H1 (cell line): ENCODE measurements around the gene LRRC55. TPM values are rescaled to one million over a fixed set of nuclear protein-coding genes. Genes with fewer than 3 reads are reported as not detected.

ENCODE experiments used
- CEBPB ChIP-seq: IDR thresholded peaks from 2 replicates; pipeline ENCODE4 v1.6.1; 2012; ENCODE audit warnings: low read depth, low read length
- CHD7 ChIP-seq: fragments of 300-600 bp; sonication (generic); IDR thresholded peaks from 2 replicates; pipeline ENCODE4 v1.7.1; 2012; ENCODE audit warnings: low read length, moderate library complexity, mild to moderate bottlenecking, inconsistent platforms; ENCODE audit not compliant: insufficient replicate concordance
- RNF2 ChIP-seq: fragments of 200-900, 300-1000 bp; sonication (generic); IDR thresholded peaks from 2 replicates; pipeline ENCODE4 v1.7.1; 2016; ENCODE audit warnings: borderline replicate concordance, low read depth, mild to moderate bottlenecking, antibody characterized with exemption, low read length; ENCODE audit not compliant: poor library complexity, severe bottlenecking; ENCODE audit errors: missing control alignments
- SAP30 ChIP-seq: fragments of 300-600 bp; sonication (generic); IDR thresholded peaks from 2 replicates; pipeline ENCODE4 v1.7.1; 2012; ENCODE audit warnings: low read length, moderate library complexity, mild to moderate bottlenecking, inconsistent platforms; ENCODE audit not compliant: insufficient read depth, insufficient replicate concordance
- SP4 ChIP-seq: IDR thresholded peaks from 2 replicates; pipeline ENCODE4 v1.6.1; 2012; ENCODE audit warnings: low read length, inconsistent platforms
- polyA plus RNA-seq, 7 experiments: library from polyadenylated mRNA; depleted of rRNA in 3 of 7; stranded (reverse) in 5 of 7; unstranded in 2 of 7; fragments of >200 nt in 5 of 7; fragments of 200-250 nt in 2 of 7; gene quantifications; 1 replicate in 5 of 7; 2 replicates in 1 of 7; 4 replicates in 1 of 7; pipeline versions ENCODE4 v1.2.1 to v1.2.3, GENCODE V29; 2011 to 2013; ENCODE audit warnings: missing spikeins in 2 of 7, mixed read lengths in 2 of 7
- total RNA-seq: library from RNA; stranded (reverse); fragmentation: NEBNext Ultra II Directional; extraction: Animal tissue kit (Norgen Biotek cat#: 25700); gene quantifications from 2 replicates; pipeline ENCODE4 v1.2.1, GENCODE V29; 2021

LRRC55 gene
- total and polyA plus RNA-seq, 2 of the 8 experiments (the other 6 are each of a cell fraction or from before 2014, with no cell fraction given), result 0.62 to 1.1 TPM

DNA sequence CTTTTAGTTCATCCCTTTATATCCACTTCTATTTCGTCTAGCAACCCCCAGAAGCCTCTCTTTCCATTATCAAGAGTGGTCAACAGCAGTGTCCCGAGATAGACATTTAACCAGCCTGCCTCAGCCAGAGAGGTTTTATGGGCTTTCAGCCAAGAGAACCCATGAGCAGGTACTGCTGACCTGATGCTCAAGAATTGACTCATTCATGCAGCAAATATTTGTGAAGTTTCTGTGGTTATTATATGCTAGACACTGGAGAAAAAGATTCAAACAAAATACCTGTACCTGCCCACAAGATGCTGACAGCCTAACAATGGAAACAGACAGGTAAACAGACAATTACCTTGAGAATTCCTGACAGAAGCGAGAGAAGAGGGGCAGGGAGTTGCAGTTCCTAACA, 9.7 kb upstream of the LRRC55 start (continued):
- TF ChIP-seq CHD7 (no peak), SAP30 (no peak), CEBPB (no peak), RNF2 (no peak), SP4 (no peak)
